Vagina (tissue), 2 donors: Measurements from ENCODE around the gene MGLL.

Experiments used
- CTCF ChIP-seq, 3 experiments: fragments of 450-650 bp in 2 of 3; fragments of 200-600 bp in 1 of 3; sonication (generic) in 1 of 3; IDR thresholded peaks; one replicate each; pipeline ENCODE4 v1.5.1; 2017 to 2019; ENCODE audit warnings: antibody characterized with exemption in 3 of 3, mild to moderate bottlenecking in 2 of 3, moderate library complexity in 2 of 3
- POLR2A ChIP-seq, 2 donors: fragments of 450-650 bp; IDR thresholded peaks; one replicate each; pipeline ENCODE4 v1.6.1; 2017; ENCODE audit warnings: antibody characterized with exemption in 2 of 2, mild to moderate bottlenecking in 2 of 2, moderate library complexity in 2 of 2
- POLR2AphosphoS5 ChIP-seq, 2 donors: sonication (generic); formaldehyde crosslinking; IDR thresholded peaks; one replicate each; pipeline ENCODE4 v1.9.0; 2017; ENCODE audit warnings: antibody characterized with exemption in 2 of 2, mild to moderate bottlenecking in 2 of 2, low read depth in 1 of 2; ENCODE audit not compliant: insufficient read depth in 1 of 2

GRCh38 chr3:127741246-127741645, 81.1 kb downstream of the MGLL start:
- TF ChIP-seq POLR2AphosphoS5 (IDR thresholded peaks at IDR 0.05; ENCODE audit: insufficient read depth in 1 of 2, low read depth in 1 of 2) (no peak), CTCF (IDR thresholded peaks at IDR 0.05) (no peak), POLR2A (IDR thresholded peaks at IDR 0.05) (no peak)
